NCI-H1417 treated with DMSO at 0.1 percent for 48 hours (cell line): ENCODE data around the gene BMP5.

Experiments used
- DNase-seq: peaks from one replicate; lab custom pipeline; 2025; lab: John Stamatoyannopoulos, UW

The BMP5 gene

GRCh38 chr6:55872866-55873265 is 2.5 kb downstream of the BMP5 start:
- DNase-seq: no peak

GRCh38 chr6:55870181-55870813 is 5.1 kb downstream of the BMP5 start:
- no peak for DNase-seq

GRCh38 chr6:55869674-55870073 is 5.7 kb downstream of the BMP5 start:
- DNase-seq: no peak

- no peak for DNase-seq
Measured at GRCh38 chr6:55868771-55869479, 6.5 kb downstream of the BMP5 start.

GRCh38 chr6:55868176-55868575 is 7.2 kb downstream of the BMP5 start:
- no peak for DNase-seq

GRCh38 chr6:55866128-55866527 is 9.3 kb downstream of the BMP5 start:
- DNase-seq: no peak

- DNase-seq: no peak
Measured at GRCh38 chr6:55853008-55854001, 22.1 kb downstream of the BMP5 start.

GRCh38 chr6:55841341-55841740 is 34.0 kb downstream of the BMP5 start:
- no peak for DNase-seq

- DNase-seq: no peak
Measured at GRCh38 chr6:55839080-55839479, 36.3 kb downstream of the BMP5 start.

GRCh38 chr6:55836945-55837344 is 38.4 kb downstream of the BMP5 start:
- no peak for DNase-seq

- DNase-seq: no peak
Measured at GRCh38 chr6:55836481-55836880, 38.9 kb downstream of the BMP5 start.

GRCh38 chr6:55835220-55835619 is 40.2 kb downstream of the BMP5 start:
- no peak for DNase-seq

- DNase-seq: no peak
Measured at GRCh38 chr6:55833284-55833683, 42.1 kb downstream of the BMP5 start.

GRCh38 chr6:55827818-55828522 is 47.4 kb downstream of the BMP5 start:
- no peak for DNase-seq

- no peak for DNase-seq
Measured at GRCh38 chr6:55826941-55827340, 48.4 kb downstream of the BMP5 start.

- no peak for DNase-seq
Measured at GRCh38 chr6:55825402-55826051, 49.9 kb downstream of the BMP5 start.

GRCh38 chr6:55822815-55823214 is 52.6 kb downstream of the BMP5 start:
- DNase-seq: no peak

GRCh38 chr6:55822005-55822404 is 53.4 kb downstream of the BMP5 start:
- no peak for DNase-seq

GRCh38 chr6:55820696-55821095 is 54.7 kb downstream of the BMP5 start:
- no peak for DNase-seq

GRCh38 chr6:55819811-55820210 is 55.6 kb downstream of the BMP5 start:
- no peak for DNase-seq

- no peak for DNase-seq
Measured at GRCh38 chr6:55818482-55818881, 56.9 kb downstream of the BMP5 start.

- DNase-seq: no peak
Measured at GRCh38 chr6:55812509-55812908, 62.9 kb downstream of the BMP5 start.
